GM21576 (cell line): ENCODE results near the gene LAMA3.

ENCODE experiments used
- ATAC-seq: cut with Tn5 transposase; IDR thresholded peaks from one replicate; pipeline ENCODE4 v1.9.1; 2021; ENCODE audit warnings: mild to moderate bottlenecking, moderate library complexity; ENCODE audit not compliant: unreplicated experiment

Gene LAMA3

DNA sequence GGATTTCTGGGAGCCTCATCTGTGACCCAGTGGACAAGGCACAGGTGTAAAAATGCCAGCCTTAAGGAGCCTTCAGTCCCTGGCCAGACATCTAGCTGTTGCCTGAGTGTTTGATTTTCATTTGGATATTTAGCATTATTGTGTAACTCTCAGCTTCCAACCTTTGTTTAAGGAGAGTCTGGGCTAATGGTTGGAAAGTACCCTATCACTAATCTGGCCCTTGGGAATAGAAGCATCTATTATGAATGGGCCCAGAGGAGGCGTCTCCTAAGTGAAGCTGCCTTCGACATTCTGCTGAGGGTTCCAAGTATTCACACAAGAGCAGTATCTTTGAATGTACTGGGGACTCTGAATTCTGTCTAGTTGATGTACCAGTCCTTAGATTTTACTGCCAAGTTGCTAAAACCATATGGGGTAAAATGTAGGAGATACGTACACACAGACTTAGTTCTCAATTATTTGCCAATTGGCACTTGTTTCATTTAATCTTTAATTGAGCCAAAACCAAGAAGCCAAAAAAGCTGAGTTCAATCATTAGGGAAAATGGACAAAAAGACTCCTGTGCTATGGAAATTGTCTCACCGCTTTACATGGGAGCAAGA is 19.3 kb upstream of the LAMA3 start:
- ATAC-seq, result no peak

DNA sequence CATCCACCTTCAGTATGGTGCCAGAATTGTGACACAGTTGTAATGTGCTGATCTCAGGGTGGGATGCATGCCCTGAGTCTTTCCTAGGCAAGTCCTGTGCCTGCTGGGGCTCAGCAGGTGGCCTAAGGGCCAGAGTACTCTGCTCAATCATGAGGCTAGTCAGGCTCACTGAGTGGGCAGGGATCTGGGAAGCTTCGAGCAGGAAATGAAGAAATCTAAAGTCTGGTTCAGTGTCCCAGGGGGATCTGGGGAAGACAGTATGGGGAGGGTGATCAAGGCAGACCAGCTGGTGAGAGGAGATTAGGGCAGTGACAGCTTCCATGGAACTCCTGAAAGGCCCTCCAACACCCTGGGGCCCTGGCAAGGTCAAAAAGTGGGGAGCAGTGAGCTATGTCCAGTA is 17.7 kb upstream of the LAMA3 start:
- no peak for ATAC-seq

DNA sequence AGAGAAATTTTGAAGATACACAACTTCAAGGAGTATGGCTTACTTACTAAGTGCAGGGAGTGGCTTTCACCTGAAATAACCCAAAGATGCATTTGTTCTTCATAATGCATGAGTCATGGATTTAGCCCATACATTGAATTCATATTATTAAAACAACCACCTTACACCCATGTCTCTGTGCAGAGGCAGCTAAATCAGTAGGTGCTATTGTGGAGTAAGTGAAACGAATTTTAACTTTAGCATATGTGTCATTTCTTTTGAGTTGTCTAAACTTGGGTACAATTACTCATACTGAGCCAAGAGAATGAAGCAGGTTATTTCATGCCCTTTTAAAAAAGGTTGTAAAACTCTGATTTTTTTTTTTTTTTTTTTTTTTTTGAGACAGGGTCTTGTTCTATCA is 15.5 kb upstream of the LAMA3 start:
- no peak for ATAC-seq

DNA sequence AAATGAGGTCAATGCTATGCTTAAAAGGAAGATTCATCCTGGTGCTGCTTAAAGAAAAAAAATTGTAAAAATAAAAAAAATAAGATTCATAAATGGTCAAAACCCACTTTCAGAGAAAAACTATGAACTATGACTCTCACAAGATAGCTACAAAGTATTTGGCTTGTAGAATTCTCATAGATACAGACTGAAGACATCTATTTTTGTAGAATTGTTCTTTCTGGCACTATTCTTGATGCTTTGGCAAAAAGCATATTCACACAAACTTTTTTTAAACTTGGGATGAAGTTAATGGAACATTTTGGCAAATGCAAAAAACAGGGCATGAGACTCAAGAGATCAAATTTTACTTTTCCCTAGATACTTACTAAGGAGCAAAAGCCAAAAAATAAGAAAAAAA is 14.0 kb upstream of the LAMA3 start:
- ATAC-seq, result no peak

DNA sequence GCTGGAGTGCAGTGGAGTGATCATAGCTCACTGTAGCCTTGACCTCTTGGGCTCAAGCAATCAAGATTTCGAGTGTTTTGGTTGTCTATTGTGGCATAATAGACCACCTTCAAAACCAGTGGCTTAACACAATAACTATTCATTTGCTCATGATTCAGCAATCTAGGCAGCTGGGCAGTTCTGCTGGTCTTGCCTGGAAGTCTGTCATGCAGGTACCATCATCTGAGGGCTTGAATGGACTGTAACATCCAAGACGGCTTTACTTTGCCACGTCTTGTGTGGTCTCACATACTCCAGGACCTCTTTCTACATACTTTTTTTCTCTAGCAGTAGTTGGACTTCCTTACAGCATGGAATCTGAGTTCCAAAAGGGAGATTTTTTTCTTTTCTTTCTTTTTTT is 13.4 kb upstream of the LAMA3 start:
- ATAC-seq, result no peak

DNA sequence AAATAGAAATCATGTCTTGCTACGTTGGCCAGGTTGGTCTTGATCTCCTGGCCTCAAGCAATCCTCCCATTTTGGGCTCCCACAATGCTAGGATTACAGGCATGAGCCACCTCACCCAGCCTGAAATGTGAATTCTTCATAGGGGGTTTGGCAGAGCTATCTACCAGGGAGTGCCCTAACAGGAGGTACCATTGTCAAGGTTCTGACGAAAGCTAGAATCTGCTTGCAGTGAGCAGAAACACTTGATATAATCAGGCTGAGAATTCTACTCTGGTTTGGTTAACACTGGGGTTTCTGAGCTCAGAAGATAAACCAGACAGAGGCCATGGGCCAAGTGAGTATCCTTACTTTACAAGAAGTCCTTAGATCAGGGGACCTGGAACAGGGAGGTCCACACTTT is 7.2 kb upstream of the LAMA3 start:
- no peak for ATAC-seq

DNA sequence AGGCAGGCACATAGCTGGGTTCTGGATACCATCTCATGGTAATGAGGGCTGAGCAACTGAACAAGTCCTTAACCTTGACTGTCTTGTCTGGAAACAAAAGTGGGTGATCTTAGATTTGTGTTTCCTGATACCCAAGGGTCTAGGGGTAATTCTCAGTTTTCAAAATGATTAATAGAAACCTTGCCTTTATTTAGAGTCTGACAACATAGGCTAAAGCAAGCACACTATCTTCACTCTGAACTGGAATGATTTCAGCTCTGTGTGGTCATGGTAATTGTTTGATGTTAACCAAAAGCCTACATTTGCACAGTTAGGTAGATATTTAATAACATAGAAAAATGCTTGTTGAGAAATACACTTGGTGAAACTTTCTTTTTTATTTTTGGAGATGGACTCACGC is 6.8 kb upstream of the LAMA3 start:
- ATAC-seq, result no peak

DNA sequence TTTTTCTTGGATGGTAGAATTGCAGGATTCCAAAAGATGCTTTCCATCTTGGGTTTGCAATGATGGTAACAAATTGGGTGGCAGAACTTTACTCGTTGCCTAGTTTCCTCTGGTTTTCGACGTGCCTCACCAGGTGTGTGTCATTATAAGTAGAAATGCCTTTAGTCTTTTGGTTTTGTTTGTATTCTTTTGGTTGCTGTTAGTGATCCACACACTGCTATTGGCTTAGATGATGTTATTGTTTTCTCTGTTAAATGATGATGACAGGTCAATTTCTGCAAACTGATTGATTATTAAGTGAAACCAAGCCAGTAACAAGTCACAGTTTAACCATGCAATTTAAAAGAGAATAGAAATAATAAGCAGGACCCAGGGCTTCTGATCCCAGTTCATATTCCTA is 6.1 kb upstream of the LAMA3 start:
- no peak for ATAC-seq

DNA sequence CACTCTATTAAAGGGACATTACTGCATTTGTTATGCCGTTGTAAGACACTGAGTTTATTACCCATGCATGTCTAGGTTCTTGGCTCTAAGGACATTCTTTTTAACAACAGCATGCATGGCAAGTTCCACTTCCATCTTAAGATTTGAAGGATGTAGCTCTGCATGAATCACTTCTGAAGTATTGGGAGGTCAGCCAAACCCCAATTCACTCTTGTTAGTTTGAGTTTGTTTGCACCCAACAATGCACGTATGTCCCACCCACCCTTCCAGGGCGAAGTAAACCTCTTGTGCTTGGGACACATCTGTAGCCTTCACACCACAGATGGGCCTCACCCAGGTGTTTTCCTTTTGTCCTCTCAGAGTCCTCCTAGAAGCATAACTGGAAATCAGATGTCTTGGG is 5.6 kb upstream of the LAMA3 start:
- no peak for ATAC-seq

DNA sequence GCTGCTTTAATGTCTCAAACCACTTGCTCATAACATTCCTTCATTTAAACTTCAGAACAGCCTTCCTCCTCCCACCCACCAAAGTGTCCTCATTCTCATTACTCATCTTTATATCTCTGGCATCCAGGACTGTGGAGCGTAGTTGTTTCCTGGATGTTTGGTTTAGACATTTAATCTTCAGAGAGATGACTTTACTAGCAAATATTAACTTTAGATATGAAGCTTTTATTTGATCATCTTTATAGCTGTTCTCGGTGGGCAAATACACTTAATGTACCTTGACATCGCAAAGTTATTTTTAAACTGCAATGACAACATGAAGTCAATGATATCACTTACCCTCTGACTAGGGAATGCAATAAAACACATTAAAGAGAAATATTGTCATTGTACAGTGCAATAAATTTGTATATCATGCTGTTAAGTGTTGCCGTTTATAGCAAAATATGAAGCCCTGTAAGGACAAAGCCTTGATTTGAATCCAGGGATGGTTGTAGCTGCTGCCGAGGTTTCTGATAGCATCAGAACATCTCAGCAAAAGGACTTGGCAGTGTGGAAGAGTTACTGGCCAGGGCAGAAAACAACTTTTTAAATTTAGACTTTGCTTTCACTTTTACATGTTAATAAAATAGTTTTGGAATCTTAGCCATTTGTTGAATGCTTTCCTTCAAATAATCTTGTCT is 4.6 kb upstream of the LAMA3 start:
- ATAC-seq, result no peak

DNA sequence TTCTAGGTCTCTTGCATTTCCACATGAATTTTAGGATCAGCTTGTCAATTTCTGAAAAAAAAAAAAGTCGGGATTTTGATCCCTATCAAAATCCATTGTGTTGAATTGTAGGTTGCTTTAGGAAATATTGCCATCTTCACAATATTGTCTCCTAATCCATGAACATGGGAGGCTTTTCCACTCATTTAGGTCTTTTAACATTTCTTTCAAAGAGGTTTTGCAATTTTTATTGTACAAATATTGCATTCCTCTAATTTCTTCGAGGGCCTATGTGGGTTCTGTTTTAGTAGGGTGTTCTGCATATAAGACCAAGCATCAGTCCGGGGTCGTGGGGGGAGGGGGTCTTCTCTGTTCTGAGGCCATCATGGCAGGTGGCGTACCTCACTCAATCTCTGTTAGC is 725 bp upstream of the LAMA3 start:
- no peak for ATAC-seq

DNA sequence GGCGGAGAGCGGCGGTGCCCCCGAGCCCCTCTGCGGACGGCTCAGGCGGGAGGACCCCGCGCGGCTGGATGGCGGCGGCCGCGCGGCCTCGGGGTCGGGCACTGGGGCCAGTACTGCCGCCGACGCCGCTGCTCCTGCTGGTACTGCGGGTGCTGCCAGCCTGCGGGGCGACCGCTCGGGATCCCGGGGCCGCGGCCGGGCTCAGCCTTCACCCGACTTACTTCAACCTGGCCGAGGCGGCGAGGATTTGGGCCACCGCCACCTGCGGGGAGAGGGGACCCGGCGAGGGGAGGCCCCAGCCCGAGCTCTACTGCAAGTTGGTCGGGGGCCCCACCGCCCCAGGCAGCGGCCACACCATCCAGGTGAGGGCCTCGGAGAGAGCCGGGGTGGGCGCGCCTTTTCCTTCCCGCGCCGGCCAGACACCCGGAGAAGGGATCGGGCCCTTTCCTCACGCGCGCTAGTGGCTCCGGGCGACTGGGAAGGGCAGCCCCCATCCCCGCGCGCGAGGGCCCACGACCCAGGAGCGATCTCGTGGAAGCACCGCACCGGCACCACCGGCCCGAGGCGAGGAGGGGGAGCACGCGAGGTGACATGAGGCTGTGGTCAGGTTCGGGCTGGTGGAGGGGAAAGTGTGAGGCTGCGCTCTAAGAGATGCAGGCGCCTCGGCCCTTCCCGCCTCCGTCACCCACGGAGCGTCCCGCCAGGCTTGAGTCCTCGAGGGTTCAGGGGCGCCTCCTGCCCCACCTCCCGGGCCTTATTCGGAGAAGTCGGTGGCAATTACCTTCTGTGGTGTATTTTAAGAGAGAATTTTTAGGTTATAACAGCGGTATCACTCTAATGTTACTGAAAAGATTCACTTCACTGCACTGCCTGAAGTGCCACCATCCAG is 607 bp downstream of the LAMA3 start:
- ATAC-seq, result no peak

DNA sequence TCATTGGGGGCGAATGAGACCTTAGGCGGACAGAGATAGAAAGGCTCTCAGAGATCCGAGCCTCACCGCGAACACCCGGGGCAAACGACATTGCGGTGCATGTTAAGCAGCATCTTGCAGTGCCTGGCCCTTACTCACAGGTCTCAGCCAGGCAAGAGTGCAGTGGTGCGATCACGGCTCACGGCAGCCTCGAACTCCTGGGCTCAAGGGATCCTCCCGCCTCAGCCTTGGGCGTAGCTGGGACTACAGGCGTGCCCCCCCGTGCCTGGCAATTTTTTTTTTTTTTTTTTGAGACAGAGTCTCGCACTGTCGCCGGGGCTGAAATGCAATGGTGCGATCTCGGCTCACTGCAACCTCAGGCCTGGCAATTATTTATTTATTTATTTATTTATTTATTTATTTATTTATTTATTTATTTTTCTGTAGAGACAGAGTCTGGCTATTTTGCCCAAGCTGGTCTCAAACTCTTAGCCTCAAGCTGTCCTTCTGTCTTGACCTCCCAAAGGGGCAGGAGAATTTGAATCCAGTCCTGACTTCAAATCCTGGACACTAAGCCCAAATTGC is 1.3 kb downstream of the LAMA3 start:
- ATAC-seq, result no peak

DNA sequence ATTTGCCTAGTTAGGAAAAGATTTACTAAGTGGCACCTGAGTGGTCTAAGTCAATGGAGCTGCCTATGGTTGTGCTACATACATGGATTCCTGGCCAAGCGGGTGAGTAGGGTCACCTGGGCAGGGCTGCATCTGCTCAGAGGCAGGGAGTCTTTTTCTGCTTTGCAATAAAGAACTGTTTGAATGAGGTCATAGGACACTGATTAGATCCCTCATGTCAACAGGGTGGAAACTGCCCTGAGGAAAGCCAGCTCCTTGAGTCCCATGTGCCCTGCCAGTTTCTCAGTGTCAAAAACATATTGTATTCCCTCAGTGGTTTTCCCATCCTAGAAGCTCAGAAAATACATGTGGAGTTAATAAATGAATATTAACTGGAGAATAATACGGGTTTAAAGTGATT is 4.6 kb downstream of the LAMA3 start:
- no peak for ATAC-seq

DNA sequence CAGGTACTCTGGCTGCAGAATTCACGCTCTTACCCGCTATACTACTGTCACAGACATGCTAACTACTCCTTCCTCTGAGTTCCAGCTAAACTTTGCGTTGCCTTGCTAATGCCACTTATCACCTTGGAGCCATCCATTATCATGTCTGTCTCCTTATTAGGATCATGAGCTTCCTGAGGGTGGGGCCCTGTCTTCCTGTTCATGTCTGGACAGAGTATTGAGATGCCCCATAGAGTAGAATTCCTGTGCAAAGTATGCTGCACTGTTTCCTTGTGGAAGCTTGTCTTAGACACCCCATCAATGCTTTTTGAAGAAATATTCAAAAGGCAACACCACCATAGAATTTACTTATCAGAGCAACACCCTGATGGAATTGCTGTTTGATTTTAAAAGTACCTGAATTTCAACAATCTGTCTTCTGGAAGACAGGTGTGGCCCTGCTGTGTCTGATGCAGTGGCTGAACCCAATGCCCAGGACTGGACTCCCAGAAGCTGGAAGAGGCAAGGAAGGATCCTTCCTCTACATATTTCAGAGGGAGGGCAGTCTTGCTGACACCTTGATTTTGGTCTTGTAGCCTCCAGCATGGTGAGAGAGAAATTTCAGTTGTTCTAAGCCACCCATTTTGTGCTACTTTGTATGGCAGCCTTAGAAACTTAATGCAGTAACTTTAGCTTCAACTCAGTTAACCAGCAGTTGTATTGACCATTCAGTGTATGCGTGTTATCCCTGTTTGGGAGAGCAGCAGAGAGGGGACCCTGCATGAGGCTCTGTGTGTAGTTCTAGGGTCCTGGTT is 5.6 kb downstream of the LAMA3 start:
- ATAC-seq, result no peak

DNA sequence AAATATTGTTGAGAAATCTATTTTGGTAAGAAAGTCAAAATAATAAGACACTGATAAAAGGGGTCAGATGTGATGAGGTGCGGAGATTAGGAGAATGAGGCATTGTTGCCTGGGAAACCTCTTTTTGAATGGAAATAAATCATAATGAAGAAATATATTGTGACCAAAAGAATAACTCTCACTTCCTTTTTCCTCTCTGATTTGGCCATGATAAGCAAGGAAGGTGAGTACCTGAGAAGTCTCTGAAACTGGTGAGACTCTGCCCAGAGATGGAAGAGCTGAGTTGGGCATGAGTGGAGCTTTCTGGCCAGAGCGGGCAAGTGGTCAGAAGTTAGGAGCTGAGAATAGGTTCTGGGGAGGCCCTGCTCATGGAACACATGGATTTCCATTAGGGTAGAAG is 11.8 kb downstream of the LAMA3 start:
- no peak for ATAC-seq

DNA sequence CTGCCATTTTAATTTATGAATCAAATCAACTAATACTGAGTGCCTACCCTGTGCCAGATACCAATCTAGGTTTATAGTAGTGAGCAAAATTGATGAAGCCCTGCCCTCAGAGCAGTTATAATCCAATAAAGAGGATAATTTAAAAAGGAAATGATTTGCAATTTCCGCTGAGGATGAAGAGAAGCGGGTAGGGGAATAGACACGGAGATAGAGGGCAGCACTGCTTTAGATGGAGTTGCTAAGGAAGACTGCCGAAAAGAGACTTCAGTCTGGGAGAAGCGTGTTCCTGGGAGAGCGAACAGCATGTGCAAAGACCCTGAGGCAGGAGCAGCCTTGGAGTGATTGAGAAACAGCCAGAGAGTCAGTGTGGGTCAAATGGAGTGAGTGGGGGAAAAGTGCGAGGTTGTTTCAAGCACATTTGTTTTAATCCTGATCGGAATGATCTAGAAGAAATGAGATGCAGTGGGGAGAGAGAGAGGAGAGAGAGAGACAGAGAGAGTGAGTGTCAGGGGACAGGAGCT is 12.4 kb downstream of the LAMA3 start:
- no peak for ATAC-seq

DNA sequence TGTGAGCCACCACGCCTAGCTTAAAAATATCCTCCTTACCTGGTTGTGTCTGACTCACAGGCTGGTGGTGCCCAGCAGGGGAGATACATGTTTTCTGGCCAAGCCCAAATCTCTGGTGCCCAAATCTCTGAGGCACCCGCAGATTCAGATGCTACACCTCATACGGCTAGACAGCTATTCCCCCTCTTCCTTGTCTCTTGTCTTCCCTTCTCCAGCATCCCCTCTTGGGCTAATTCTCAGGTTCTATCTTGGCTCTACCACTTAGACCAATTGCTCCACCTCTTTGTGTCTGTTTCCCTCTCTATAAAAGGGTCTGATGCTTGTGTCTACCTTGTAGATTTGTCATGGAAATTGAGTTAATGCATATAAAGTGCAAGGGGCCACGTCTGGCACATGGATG is 13.4 kb downstream of the LAMA3 start:
- no peak for ATAC-seq

DNA sequence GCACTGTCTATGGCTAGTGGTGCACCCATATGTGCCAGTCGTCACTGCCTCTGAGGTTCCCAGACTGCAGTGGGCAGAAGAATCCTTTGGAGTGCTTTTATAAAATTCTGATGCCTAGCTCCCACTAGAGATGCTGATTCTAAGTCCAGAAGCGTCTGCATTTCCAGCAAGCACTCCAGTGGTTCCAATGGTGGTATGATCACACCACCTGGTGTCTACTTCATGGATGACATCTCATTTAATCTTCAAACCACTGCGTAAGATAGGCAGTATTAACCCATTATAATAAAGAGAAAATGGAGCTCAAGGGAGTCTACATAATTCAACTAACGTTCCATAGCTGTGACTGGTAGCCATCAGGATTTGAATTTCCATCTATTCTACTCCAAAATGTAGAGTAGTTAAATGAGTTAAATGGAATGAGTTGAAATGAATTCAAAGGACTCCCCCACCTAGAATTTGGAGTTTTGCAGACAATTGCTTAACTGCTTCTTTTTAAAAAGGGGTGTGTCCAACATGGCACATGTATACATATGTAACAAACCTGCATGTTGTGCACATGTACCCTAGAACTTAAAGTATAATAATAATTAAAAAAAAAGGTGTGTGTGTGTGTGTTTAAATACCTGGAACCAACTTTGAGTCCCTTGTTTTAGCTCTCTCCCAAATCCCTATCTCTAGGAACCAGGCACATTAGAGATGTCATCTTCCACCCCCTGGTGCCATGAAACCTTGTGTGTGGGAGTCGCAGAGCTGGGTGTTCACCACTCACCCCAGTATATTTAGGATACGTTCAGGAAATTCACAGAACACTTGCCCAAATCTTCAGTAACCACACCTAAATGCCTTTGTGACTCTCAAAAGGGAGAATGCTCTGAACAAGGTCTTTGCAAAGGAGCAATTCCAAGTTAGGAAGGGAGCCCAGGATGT is 14.1 kb downstream of the LAMA3 start:
- no peak for ATAC-seq

DNA sequence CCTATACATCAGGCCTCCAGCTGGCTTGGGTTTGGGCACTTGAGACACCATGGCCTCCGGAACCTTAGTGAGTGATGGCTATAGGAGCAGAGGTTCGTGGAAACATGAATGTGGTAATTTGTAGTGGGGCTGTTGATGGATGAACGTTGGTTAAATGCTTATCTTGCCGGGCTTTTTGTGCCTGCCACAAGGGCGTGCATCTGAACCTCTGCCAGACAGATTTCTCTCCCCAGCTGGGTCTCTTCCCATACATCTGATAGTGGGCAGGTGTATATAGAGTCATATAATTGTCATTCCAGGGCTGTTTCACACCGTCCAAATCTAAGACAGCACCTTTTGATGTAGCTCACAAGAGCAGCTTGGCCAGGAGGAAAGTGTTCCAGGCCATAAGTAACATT is 14.7 kb downstream of the LAMA3 start:
- no peak for ATAC-seq
